ENCODE results near the gene GCK. TPM values are rescaled to one million over a fixed set of nuclear protein-coding genes. Genes with fewer than 3 reads are reported as not detected.

GCK gene
- total and polyA plus RNA-seq, 5 donors: 7.4 to 17.4 (median 12.8) TPM

DNA sequence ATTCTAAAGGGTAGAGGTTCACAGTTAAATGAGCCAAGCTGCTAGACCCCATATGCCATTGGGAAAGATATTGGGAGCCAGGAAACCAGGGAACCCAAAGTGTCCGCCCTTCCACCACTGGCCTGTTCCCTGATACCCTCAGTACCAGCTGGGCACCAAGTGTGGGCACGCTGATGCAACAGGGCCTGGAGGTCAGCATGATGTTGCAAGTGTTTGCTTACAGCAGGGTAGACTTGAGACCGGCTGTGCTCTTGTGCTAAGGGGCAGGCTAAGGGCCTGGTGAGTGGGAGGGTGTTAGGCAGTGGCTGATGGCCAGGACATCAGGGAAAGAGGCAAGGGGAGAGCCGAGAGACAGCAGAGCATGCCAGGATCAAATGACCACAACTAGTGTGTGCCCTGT, 27.1 kb downstream of the GCK start:
- ATAC-seq (peak in 1 of 2 donors; percentile 36), DNase-seq (no peak)
- WGBS: 65% methylated on average over 4 of the region's 4 CpGs
- H3K9me3 ChIP-seq (ENCODE audit: control insufficient read depth, low read length): no peaks in the 10 kb centered on the region
- peaks cover 4% of the 10 kb centered on the region for H3K4me1 ChIP-seq (ENCODE audit: control insufficient read depth, insufficient read depth, low read length)
- no peaks in the 10 kb centered on the region for H3K27me3 ChIP-seq (ENCODE audit: control insufficient read depth, insufficient read depth)
- intact Hi-C loops (cut with DNase I): no loop called here
- H3K4me3 ChIP-seq (ENCODE audit: low read length): no peak overlapping the region
- no peak overlapping the region for H3K27ac ChIP-seq (ENCODE audit: low read length)

DNA sequence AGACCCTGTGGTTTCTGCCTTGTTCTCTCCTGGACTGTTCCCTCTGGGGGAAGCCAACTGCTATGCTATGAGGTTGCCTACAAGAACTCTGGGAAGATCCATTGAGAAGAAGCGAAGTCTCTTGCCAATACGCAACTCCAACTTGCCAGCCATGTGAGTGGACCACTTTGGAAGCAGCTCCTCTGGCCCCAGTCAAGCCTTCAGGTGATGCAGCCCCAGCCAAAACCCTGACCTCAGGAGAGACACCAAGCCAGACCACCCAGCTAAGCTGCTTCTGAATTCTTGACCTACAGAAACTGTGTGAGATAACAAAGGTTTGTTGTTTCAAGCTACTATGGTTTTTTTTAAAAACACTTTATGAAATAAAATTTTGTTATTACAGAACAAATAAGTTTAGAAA, 27.9 kb downstream of the GCK start:
- Histone ChIP-seq H3K4me1 (ENCODE audit: control insufficient read depth, insufficient read depth, low read length) (peaks cover 4% of the 10 kb centered on the region), H3K27ac (ENCODE audit: low read length) (no peak overlapping the region), H3K9me3 (ENCODE audit: control insufficient read depth, low read length) (no peaks in the 10 kb centered on the region), H3K4me3 (ENCODE audit: low read length) (no peak overlapping the region), H3K27me3 (ENCODE audit: control insufficient read depth, insufficient read depth) (no peaks in the 10 kb centered on the region)
- intact Hi-C loops (cut with DNase I): no loop called here
- DNase-seq: no peak
- ATAC-seq: no peak
- 97% methylated on average over 2 of the region's 2 CpGs for WGBS

GRCh38 chr7:44159824-44160630, 29.2 kb downstream of the GCK start:
- H3K4me1 ChIP-seq (ENCODE audit: control insufficient read depth, insufficient read depth, low read length): peaks cover 4% of the 10 kb centered on the region
- no peak for DNase-seq
- ATAC-seq: peak in 1 of 2 donors; percentile 15
- H3K9me3 ChIP-seq (ENCODE audit: control insufficient read depth, low read length): no peaks in the 10 kb centered on the region
- H3K27ac ChIP-seq (ENCODE audit: low read length): no peak overlapping the region
- H3K27me3 ChIP-seq (ENCODE audit: control insufficient read depth, insufficient read depth): no peaks in the 10 kb centered on the region
- no peak overlapping the region for H3K4me3 ChIP-seq (ENCODE audit: low read length)
- intact Hi-C loops (cut with DNase I): no loop called here
- WGBS: 77% methylated on average over 5 of the region's 5 CpGs

DNA sequence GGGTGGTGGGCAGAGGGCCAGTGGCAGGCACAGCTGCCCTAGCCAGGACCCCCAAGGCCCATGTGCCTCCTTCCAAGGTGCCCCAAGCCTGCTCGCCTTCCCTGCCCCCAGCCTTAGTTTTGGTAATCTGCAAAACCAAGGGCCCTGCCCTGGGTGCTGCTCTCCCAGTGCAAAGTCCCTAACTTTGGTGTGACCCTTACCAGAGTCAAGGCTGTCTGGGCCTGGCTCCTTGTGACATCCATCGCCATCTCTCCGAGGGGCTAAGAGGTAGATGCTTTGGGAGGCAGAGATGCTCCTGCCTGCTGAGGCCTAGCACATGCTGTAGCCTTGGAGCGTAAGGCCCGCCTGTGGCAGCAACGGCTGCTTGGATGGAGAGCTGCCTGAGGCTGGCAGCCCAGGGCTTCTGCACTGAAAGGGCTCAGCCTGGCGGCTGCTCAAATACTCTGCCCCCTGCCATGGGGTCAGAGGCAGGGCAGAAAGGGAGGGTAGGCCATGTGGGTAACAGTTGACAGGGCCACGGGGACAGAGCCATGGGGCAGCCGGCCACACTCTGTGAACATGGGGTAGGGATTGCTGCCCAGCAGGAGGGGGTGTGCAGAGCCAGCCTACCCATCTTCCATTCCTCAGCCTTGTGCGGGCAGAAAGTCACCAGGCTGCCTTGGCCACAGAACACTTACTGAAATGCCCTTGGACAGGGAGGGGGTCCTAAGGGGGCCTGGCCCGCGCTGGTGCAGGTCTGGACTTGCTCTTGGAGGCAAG, 30.2 kb downstream of the GCK start:
- peak in 1 of 3 donors; percentile 25 for DNase-seq
- Histone ChIP-seq H3K4me3 (ENCODE audit: low read length) (no peak overlapping the region), H3K4me1 (ENCODE audit: control insufficient read depth, insufficient read depth, low read length) (peaks cover 4% of the 10 kb centered on the region), H3K27ac (ENCODE audit: low read length) (no peak overlapping the region), H3K27me3 (ENCODE audit: control insufficient read depth, insufficient read depth) (no peaks in the 10 kb centered on the region), H3K9me3 (ENCODE audit: control insufficient read depth, low read length) (no peaks in the 10 kb centered on the region)
- intact Hi-C loops (cut with DNase I): no loop called here
- 91% methylated on average over 12 of the region's 12 CpGs for WGBS
- ATAC-seq: no peak

DNA sequence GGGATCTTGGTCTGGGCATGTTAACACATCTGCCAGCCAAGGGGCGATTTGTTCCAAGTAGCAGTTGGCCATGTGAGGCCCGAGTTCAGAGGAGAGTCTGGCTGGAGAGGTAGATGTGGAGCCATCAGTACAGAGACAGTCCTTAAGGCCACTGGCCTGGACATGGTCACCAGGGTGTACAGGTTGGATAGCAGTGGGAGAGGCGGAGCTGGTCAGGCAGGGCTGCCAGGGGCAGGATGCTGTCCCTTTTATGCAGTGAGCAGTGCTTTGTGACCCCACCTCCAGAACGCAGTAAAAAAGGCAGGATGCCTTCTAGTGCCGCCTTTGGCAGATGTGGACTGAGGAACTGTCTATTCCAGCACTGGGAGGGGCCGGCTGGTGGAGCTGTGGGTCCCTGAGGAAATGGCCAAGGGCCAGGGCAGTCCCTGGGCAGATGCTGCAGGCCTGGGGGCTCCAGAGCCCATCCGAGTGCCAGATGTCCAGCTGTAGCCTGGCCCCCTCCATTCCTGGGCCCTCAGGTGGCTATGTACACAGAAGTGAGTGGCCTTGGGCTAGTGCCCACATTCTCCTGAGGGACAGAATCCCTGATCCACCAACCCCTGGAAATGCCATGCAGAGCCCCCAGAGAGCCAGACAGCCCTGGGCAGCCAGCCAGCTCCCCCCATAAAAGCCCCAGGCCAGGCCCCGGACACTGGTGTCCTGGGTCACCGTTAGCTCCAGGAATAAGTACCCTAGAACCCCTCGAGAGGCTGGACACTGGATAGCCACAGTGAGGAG, 31.0 kb downstream of the GCK start:
- peak in 1 of 3 donors; percentile 29 for DNase-seq
- Histone ChIP-seq H3K4me1 (ENCODE audit: control insufficient read depth, insufficient read depth, low read length) (peaks cover 4% of the 10 kb centered on the region), H3K27ac (ENCODE audit: low read length) (no peak overlapping the region), H3K9me3 (ENCODE audit: control insufficient read depth, low read length) (no peaks in the 10 kb centered on the region), H3K27me3 (ENCODE audit: control insufficient read depth, insufficient read depth) (no peaks in the 10 kb centered on the region), H3K4me3 (ENCODE audit: low read length) (no peak overlapping the region)
- intact Hi-C loops (cut with DNase I): no loop called here
- ATAC-seq: no peak
- WGBS: 74% methylated on average over 10 of the region's 10 CpGs

DNA sequence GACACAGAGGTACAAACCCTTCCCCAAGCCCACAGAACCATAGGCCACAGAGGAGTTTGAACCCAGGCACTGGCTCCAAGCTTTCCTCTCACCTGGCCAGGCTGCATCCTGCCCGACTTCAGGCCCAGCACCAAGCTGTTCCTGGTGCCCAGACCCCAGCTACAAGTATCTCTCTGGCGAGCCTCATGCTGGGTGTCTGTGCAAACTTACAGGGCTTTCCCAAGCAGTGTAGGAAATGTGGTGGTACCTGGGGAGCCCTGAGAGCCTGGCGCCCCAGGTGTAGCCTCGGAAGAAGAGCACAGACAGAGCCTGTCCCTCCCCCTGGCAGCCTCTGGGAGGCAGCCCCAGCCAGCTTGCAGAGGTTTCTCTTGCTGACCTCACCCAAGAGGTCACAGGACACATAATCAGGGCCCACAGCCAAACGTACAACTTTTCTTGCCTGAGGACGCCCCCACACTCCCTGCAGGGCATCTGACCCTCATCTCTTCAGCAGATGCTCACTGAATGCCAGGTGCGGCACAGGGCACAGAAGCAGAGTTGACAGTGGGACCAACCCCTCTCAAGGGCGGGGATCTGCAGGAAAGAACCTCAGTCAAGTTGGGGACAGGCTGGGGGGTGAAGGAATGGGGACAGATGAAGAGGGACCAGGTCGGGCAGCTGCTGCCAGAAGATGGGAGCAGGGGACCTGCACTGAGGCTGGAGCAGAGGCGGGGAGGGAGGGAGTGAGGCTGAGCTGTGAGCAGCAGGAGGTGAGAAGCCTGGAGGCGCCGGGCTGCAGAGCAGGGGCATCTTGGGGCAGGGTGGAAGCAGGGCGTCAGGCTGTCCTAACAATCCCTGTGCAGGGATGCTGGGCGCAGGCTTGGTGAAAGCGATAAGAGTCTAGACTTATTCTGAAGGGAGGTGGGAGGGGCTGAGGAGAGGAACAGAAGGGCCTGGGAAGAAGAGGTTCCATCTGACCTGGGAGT, 31.8 kb downstream of the GCK start:
- Histone ChIP-seq H3K27ac (ENCODE audit: low read length) (no peak overlapping the region), H3K4me3 (ENCODE audit: low read length) (no peak overlapping the region), H3K27me3 (ENCODE audit: control insufficient read depth, insufficient read depth) (no peaks in the 10 kb centered on the region), H3K9me3 (ENCODE audit: control insufficient read depth, low read length) (no peaks in the 10 kb centered on the region), H3K4me1 (ENCODE audit: control insufficient read depth, insufficient read depth, low read length) (peaks cover 4% of the 10 kb centered on the region)
- ATAC-seq (no peak), DNase-seq (peak in 1 of 3 donors; percentile 33)
- 71% methylated on average over 15 of the region's 15 CpGs for WGBS
- intact Hi-C loops (cut with DNase I): no loop called here

- H3K27ac ChIP-seq (ENCODE audit: low read length): no peak overlapping the region
- WGBS: 80% methylated on average over 4 of the region's 4 CpGs
- ATAC-seq (no peak), DNase-seq (peak in 1 of 3 donors; percentile 28)
- peaks cover 4% of the 10 kb centered on the region for H3K4me1 ChIP-seq (ENCODE audit: control insufficient read depth, insufficient read depth, low read length)
- intact Hi-C loops (cut with DNase I): no loop called here
- H3K4me3 ChIP-seq (ENCODE audit: low read length): no peak overlapping the region
- no peaks in the 10 kb centered on the region for H3K9me3 ChIP-seq (ENCODE audit: control insufficient read depth, low read length)
- no peaks in the 10 kb centered on the region for H3K27me3 ChIP-seq (ENCODE audit: control insufficient read depth, insufficient read depth)
These were observed 32.7 kb downstream of the GCK start for GRCh38 chr7:44156453-44157010.

DNA sequence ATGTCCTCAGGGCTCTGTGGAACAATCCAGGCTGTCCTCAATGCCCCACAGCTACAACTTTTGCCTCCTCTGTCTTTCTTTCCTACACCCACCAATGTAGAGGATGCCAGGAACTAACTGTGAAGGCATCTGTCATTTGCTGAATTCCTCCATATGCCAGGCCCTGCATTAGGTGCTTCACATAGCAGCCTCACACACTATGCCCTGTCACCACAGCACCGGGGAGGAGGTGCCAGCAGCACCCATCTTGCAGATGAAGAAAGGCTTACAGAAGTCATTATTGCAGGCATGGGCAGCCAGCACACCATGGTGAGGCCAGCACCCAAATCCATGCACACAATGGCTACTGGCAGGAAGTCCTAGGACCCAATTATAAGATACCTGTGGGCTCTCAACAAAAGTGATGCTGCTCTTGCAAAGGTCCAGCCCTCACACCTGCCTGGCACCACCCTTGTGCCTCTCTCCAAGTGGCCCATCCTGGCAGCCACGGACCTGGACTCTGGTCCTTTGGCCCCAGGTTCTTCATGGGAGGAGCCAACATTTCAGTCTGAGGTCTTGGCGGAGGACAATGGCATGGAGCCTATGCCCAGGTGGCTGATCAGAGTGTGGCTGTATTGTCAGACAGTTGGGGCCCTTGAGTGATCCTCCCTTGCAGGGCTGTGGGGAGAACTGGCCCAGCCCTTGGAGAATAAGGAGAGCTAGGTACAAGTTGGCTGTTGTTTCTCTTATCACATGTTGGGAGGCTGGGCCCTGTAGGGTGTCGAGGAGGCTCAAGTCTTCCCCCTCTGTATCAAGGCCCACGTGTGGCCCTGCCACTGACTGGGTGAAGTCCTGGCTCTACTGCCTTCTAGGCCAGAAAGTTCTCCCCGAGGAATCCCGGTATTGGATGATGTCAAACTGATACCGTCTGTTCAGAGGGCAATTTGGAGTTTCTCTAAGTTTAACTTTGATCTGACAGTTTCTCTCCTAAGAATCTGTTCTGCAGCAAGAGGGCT, 33.8 kb downstream of the GCK start:
- ATAC-seq: no peak
- H3K4me1 ChIP-seq (ENCODE audit: control insufficient read depth, insufficient read depth, low read length): peaks cover 4% of the 10 kb centered on the region
- no peak for DNase-seq
- no peak overlapping the region for H3K4me3 ChIP-seq (ENCODE audit: low read length)
- WGBS: 77% methylated on average over 8 of the region's 8 CpGs
- H3K27ac ChIP-seq (ENCODE audit: low read length): no peak overlapping the region
- H3K9me3 ChIP-seq (ENCODE audit: control insufficient read depth, low read length): no peaks in the 10 kb centered on the region
- H3K27me3 ChIP-seq (ENCODE audit: control insufficient read depth, insufficient read depth): no peaks in the 10 kb centered on the region
- intact Hi-C loops (cut with DNase I): no loop called here

DNA sequence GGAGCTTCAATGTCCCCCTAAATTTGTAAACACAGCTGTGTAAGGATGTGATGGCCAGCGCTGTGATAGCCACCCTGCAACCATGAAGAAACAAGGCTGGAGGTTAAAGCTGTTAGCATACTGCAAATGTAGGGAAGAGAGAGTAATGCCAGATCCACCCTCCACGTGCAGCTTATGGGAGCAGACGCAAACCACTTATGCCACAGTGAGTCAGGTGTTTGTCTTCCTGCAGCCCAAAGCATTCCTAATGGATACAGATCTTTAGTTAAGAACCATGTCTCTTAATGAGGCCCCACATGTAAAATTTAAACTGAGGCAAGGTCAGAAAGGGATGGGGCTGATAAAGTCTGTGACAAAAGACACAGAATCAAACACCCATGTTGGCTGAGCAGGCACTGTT, 34.5 kb downstream of the GCK start:
- Histone ChIP-seq H3K4me3 (ENCODE audit: low read length) (no peak overlapping the region), H3K27ac (ENCODE audit: low read length) (no peak overlapping the region), H3K9me3 (ENCODE audit: control insufficient read depth, low read length) (no peaks in the 10 kb centered on the region), H3K27me3 (ENCODE audit: control insufficient read depth, insufficient read depth) (no peaks in the 10 kb centered on the region), H3K4me1 (ENCODE audit: control insufficient read depth, insufficient read depth, low read length) (no peaks in the 10 kb centered on the region)
- intact Hi-C loops (cut with DNase I): no loop called here
- WGBS: 78% methylated on average over 3 of the region's 3 CpGs
- ATAC-seq (no peak), DNase-seq (no peak)

All from right cardiac atrium (tissue), 5 donors.